HL-60 (cell line): ENCODE measurements around the gene NBL1.

Source experiments
- POLR2AphosphoS5 ChIP-seq: IDR thresholded peaks from 2 replicates; pipeline ENCODE4 v1.6.1; 2012; ENCODE audit warnings: low read depth
- TF ChIP-seq, protein P1 (sequence below): IDR thresholded peaks from one replicate; pipeline ENCODE4 v1.5.1; 2011; ENCODE audit warnings: low read length, control low read depth, inconsistent platforms; ENCODE audit not compliant: insufficient read depth
- TF ChIP-seq, protein P2 (sequence below): IDR thresholded peaks from 2 replicates; pipeline ENCODE4 v1.6.1; 2012; ENCODE audit warnings: low read depth; ENCODE audit not compliant: insufficient replicate concordance

GRCh38 chr1:19678493-19678892, 34.4 kb downstream of the NBL1 start:
- TF ChIP-seq, protein P1, sequence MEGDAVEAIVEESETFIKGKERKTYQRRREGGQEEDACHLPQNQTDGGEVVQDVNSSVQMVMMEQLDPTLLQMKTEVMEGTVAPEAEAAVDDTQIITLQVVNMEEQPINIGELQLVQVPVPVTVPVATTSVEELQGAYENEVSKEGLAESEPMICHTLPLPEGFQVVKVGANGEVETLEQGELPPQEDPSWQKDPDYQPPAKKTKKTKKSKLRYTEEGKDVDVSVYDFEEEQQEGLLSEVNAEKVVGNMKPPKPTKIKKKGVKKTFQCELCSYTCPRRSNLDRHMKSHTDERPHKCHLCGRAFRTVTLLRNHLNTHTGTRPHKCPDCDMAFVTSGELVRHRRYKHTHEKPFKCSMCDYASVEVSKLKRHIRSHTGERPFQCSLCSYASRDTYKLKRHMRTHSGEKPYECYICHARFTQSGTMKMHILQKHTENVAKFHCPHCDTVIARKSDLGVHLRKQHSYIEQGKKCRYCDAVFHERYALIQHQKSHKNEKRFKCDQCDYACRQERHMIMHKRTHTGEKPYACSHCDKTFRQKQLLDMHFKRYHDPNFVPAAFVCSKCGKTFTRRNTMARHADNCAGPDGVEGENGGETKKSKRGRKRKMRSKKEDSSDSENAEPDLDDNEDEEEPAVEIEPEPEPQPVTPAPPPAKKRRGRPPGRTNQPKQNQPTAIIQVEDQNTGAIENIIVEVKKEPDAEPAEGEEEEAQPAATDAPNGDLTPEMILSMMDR, result no peak
- TF ChIP-seq POLR2AphosphoS5, result no peak
- TF ChIP-seq, protein P2, sequence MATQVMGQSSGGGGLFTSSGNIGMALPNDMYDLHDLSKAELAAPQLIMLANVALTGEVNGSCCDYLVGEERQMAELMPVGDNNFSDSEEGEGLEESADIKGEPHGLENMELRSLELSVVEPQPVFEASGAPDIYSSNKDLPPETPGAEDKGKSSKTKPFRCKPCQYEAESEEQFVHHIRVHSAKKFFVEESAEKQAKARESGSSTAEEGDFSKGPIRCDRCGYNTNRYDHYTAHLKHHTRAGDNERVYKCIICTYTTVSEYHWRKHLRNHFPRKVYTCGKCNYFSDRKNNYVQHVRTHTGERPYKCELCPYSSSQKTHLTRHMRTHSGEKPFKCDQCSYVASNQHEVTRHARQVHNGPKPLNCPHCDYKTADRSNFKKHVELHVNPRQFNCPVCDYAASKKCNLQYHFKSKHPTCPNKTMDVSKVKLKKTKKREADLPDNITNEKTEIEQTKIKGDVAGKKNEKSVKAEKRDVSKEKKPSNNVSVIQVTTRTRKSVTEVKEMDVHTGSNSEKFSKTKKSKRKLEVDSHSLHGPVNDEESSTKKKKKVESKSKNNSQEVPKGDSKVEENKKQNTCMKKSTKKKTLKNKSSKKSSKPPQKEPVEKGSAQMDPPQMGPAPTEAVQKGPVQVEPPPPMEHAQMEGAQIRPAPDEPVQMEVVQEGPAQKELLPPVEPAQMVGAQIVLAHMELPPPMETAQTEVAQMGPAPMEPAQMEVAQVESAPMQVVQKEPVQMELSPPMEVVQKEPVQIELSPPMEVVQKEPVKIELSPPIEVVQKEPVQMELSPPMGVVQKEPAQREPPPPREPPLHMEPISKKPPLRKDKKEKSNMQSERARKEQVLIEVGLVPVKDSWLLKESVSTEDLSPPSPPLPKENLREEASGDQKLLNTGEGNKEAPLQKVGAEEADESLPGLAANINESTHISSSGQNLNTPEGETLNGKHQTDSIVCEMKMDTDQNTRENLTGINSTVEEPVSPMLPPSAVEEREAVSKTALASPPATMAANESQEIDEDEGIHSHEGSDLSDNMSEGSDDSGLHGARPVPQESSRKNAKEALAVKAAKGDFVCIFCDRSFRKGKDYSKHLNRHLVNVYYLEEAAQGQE, result no peak
